ENCODE data around the gene ACO1.

The ACO1 gene

DNA sequence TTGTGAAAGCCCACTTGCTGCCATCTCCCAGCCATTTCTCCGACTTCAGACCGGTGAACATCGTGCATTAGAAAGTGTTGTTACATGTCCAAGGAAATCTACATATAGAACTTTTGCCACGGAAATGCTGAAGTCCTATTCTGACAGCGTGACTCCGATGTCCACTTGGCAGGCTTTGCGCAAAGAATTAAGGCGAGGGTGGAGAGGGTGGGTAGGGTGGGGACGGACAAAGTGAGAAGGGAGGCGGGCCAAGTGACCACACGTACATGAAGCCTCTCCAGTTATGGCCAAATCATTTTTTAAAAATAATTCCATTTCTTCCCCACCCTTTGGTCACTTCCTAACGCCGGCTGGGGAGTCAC, 460 bp upstream of the ACO1 start:
- DNase-seq: no peak

DNA sequence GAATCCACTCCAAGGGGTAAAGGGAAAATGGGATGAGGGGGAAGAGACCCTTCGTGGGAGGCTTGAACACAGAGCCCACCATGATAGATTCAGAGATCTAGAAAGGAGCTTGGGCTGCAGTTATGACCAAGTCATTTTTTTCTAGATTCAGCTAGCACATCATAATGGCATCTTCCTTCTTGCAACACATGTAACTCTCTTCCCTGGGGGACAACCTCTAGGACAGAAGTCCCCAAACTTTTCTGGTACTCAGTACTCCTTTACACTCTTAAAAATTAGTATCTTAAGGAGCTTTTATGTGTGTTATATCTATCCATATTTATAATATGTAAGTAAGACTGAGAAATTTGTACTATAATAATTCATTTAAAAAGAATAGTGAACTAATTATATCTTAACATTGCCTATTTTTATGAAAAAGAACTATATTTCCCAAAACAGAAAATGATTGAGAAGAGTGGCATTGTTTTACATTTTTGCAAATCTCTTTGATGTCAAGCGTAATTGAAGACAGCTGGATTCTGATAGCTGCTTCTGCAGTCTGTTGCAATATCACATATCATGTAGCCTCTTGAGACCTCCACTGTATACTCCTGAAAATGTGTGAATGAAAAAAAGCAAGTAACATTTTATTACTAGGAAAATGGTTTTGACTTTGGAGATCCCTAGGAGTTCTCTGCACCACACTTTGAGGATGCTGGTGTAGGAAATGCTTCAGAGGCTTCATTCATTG, 875 bp downstream of the ACO1 start:
- no peak for DNase-seq

DNA sequence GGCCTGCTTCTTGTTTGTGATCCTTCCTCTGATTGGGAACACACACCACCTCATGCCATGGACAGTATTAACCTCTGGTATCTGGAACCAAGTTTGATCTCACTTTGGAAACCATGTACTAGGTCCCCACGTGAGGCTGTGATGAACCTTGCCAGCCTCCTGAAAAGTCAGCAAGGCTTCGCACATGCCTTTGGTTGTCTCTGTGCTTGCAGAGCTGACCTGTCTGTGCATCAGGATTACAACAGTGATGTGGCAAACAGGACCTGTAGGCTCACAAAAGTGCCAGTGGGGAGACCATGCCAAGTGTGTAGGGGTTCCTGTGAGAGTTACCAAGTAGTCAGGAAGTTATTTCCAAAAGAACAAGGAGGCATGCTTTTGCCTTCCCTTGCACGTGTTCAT, 1.4 kb downstream of the ACO1 start:
- no peak for DNase-seq

DNA sequence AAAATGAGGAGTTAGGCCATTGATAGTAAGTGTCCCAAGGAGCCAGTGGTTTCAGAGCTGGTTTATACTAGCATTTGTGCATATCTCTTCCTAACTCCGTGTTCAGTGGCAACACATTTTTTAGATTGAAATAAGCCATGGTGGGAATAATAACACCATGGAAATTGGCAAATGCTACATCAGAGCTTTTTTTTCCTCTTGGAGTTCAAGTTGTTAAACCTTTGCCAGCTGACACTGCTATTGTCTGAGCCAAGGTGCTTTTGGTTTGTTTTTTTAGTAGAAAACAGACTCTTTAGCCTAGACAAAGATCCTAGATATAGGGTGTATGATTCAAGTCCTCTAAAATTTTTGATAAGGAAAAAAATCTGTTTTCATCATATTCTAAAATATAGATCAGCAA, 2.8 kb downstream of the ACO1 start:
- DNase-seq: no peak

DNA sequence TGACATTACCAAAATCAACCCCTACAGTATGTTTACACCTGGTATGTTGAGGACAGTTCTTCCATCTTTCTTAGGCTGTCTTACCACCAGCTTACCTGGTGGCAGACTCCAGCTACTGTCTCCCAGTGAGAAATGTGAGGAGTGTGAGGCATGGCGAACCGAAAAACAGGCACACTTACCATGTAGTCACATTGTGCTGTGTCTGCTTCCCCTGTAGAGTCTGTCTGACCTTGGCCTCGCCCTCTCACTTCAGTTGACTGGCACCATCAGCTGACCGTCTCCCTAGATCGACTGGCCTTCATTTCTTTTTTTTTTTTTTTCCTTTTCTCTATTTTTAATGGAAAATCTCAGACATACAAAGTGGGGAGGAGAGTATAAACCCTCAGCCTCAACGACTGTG, 4.9 kb downstream of the ACO1 start:
- DNase-seq: no peak

DNA sequence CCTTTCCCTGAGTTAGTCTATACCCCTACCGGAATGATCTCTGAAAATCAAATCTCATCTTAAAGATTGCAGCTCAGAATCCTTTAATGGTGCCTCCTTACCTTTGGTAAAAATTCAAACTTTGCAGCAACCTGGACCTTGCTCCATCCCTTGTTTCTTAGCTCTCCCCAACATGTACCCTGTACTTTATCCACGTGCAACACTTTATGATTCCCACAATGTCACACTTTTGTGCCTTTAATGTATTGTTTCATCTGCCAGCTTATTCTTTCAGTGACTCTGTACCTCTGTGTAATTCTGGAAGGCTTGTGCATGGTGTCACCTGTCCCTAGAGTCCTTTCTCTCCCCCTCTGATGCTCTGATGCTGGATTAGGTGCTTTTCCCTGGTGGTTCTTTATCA, 9.5 kb downstream of the ACO1 start:
- DNase-seq: no peak

- no peak for DNase-seq
Measured at GRCh38 chr9:32394381-32395049, 10.1 kb downstream of the ACO1 start.

DNA sequence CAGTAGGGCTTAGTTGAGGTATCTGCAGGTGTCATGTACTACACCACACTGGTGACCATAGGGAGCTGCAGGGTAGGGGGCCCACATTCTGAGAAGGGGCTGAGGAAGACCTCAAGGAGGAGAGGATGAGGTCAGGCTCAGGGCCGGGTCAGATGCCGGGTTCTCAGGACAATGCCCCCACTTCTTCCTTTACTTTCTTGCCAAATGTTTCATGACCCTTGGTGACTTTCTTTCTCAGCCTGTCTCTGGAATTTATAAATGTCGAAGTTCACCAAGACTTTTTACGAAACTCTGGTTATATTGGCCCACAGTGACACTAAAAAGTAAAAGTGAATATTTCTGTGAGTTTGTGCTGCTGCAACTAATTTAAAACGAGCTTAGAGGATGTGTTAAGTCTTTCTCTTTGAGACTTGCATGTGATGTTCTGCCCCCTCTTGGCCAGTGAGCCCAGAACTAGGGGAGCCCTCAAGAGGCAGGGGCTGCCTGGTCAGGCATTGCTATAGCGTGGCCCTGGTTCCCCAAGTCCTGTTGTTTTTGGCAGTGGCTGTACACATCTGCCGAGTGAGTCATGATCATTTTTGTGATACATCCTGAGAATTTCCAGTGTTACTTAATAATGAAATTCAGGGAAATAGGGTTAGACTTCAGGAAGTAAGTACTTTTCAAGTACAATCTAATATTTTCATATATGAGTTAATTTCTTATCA, 11.2 kb downstream of the ACO1 start:
- DNase-seq: no peak

- DNase-seq: no peak
Measured at GRCh38 chr9:32398207-32398606, 13.8 kb downstream of the ACO1 start.

GRCh38 chr9:32399110-32399815, 14.8 kb downstream of the ACO1 start:
- DNase-seq: no peak

GRCh38 chr9:32401488-32401887, 17.0 kb downstream of the ACO1 start:
- DNase-seq: no peak

DNA sequence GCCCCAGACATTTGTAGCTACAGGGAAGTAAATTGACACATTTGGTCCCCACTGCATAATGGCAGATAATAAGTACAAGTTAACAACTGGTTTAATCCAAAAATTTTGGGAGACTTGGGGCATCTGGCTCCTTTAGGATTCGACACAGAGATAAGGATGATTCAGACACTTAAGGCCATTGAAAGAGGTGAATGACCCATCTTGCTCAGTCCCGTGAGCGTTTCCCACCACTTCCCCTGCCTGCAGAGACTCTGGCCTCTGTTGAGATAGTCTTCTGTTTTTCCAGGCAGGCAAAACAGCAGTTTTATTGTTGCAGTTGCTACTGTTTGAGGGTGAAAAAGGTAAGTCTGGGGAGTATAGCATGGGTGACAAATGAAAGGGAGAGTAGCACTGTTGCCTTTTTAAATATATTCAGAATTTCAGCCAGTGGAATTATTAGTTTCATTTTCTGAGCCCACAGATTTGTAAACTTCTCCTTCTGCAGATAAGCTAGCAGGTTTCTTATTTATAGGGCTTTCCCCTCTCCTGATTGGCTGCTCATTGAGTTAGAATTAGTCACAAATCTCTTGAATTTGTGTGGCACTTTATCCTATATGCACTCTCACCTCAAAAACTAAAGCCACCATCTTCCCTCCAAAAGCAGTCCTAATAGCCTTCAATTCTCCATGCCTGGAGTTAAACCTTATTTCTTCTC, 19.3 kb downstream of the ACO1 start:
- no peak for DNase-seq

GRCh38 chr9:32404402-32404801, 20.0 kb downstream of the ACO1 start:
- DNase-seq: no peak

GRCh38 chr9:32404856-32405255, 20.4 kb downstream of the ACO1 start:
- DNase-seq: no peak

DNA sequence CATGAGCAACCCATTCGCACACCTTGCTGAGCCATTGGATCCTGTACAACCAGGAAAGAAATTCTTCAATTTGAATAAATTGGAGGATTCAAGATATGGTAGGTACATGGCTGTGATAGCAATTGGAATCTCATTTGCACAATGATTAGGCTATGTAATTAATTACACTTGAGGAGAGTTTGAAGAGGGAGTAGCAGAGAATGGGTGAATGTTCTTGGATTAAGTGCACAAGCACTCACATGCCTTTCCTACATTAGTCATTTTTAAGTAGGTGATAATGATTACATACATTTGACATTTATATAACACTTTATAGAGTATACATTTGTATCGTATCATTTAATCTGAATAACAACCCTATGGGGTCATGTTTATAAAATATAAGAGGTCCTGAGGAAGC, 21.1 kb downstream of the ACO1 start:
- no peak for DNase-seq

DNA sequence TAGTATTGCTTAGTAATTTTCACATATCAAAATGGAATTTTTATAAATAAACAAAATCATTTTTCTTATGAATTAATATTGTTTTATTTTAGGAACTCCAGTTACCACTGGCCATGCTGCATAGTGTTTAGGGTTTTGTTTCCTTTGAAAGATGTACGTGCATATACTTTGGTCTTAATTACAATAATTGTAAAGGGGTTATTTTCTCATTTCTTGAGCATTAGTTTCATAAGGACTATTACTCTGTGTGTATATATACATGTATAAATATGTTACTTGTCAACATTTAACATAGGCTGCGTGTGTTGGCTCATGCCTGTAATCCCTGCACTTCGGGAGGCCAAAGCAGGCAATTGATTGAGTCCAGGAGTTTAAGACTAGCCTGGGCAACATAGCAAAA, 21.6 kb downstream of the ACO1 start:
- no peak for DNase-seq

DNA sequence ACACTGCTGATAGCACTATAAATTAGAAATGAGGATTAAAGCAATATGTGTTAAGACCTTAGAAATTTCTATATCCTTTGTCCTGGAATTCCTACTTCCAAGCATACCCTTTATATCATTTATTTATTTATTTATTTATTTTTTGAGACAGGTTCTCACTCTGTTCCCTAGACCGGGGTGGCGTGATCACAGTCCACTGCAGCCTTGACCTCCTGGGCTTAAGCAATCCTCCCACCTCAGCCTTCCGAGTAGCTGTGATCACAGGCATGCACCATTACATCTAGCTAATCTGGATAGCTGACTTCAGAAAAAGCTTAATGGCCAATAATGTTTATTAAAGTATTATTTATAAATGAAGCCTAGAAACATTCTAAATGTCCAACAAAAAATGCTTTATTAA, 27.3 kb downstream of the ACO1 start:
- DNase-seq: no peak

DNA sequence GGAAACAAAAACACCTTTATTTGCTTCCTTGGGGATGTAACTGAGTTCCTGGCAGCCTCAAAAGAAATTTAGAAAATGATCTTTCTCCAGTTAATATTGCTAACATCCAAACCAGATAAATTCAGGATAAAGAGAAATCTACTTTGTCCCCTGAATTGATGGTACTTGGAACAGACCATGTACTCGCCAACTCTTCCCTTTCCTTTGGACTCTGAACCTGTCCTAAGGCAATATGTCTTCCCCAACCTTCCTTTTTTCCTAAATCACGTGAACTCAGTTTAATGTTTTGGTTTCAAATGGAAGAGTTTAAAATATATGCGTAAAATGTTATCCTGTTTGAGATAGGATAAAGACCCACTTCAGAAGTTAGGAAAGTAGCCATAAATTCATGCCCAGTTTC, 28.0 kb downstream of the ACO1 start:
- DNase-seq: no peak

GRCh38 chr9:32413424-32413823, 29.0 kb downstream of the ACO1 start:
- DNase-seq: no peak

- no peak for DNase-seq
Measured at GRCh38 chr9:32414856-32415255, 30.4 kb downstream of the ACO1 start.

DNA sequence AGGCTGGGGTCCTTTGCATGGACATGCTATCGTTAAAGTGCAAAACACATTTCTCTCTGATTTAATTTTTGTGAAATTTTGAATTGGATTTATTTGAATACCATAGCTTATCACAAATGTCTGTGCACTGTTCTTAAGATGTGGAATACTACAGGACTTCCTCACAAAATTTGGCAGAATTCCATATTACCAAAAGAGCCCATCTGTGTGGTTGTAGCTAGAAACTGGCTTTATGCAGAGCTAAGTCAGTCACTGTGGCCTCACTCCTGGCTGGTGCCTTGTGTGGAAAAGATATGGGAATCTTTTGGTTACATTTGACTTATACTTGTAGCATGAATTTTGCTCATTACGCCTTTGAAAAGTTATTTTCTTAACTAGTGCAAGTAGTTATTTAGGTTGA, 35.5 kb downstream of the ACO1 start:
- DNase-seq: no peak

DNA sequence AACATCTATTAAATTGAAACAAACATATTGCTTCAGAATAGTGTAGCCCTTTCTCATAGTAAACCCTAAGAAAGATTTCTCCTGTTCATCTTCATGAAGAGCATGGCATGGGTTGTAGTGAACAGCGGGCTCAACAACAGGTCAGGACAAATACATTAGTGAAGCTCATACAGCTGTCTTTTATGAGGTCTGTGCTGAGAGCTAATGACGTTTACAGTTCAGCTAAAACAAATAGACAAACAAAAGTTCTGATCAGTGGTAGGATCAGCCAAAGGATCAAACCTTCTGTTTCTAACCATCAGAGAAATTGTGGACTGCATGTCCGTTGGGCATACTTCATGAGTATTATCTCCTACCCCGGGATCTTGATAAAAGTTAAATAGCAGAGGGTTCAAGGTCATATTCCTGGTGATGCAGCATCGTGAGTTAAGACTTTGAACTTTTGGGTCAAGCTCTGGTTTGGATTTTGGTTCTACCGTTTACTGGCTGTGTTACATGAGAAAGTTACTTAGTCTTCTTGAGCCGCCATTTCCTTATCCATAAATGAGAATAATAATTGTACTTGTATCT, 37.9 kb downstream of the ACO1 start:
- DNase-seq: no peak

GRCh38 chr9:32423371-32423770, 38.9 kb downstream of the ACO1 start:
- no peak for DNase-seq

Data from NCI-H748 treated with DMSO at 0.1 percent for 48 hours (cell line).